MM.1S (cell line): ENCODE results near the gene FILIP1.

ENCODE experiments used
- CTCF ChIP-seq: fragments of 300-600 bp; sonication (generic); IDR thresholded peaks from 2 replicates; pipeline ENCODE4 v1.5.1; 2016; ENCODE audit warnings: antibody characterized with exemption, low read length, mixed read lengths
- EZH2 ChIP-seq: fragments of 300-600 bp; sonication (generic); optimal IDR thresholded peaks from 2 replicates; pipeline ENCODE3; 2017; ENCODE audit warnings: low read depth, mild to moderate bottlenecking, antibody characterized with exemption, low read length, mixed read lengths

- TF ChIP-seq EZH2: no peak
- no peak for TF ChIP-seq CTCF
Observed at GRCh38 chr6:75419980-75420379, 73.6 kb downstream of the FILIP1 start.
